ENCODE data around the gene SMURF1.

GRCh38 chr7:99170730-99171074 lies 26.8 kb upstream of the SMURF1 start:
- no peak for TF ChIP-seq EZH2phosphoT487 (IDR thresholded peaks at IDR 0.05; ENCODE audit: insufficient read depth, low read depth)
- no peak for TF ChIP-seq EZH2 (IDR thresholded peaks at IDR 0.05; ENCODE audit: insufficient read depth, poor library complexity, severe bottlenecking)

All from GM23248 (cell line).